Measurements from ENCODE around the gene KCNQ4.

The KCNQ4 gene

GRCh38 chr1:40830419-40830943 is 46.9 kb downstream of the KCNQ4 start:
- no peaks in the 10 kb centered on the region for H3K27me3 ChIP-seq (ENCODE audit: control insufficient read depth, insufficient read depth, low read length)
- H3K4me3 ChIP-seq (ENCODE audit: low read length): no peak overlapping the region
- H3K27ac ChIP-seq (ENCODE audit: low read length): no peak overlapping the region
- H3K36me3 ChIP-seq (ENCODE audit: control insufficient read depth, low read depth, low read length): no peaks in the 10 kb centered on the region
- no peak overlapping the region for H3K9ac ChIP-seq (ENCODE audit: low read length)
- H3K9me3 ChIP-seq (ENCODE audit: control insufficient read depth, low read depth, low read length): no peaks in the 10 kb centered on the region
- peaks cover 6% of the 10 kb centered on the region for H3K4me1 ChIP-seq (ENCODE audit: control insufficient read depth, low read depth, low read length)

- no peak overlapping the region for H3K4me3 ChIP-seq (ENCODE audit: low read length)
- peaks cover 1% of the 10 kb centered on the region for H3K4me1 ChIP-seq (ENCODE audit: control insufficient read depth, low read depth, low read length)
- H3K9me3 ChIP-seq (ENCODE audit: control insufficient read depth, low read depth, low read length): no peaks in the 10 kb centered on the region
- no peaks in the 10 kb centered on the region for H3K27me3 ChIP-seq (ENCODE audit: control insufficient read depth, insufficient read depth, low read length)
- H3K36me3 ChIP-seq (ENCODE audit: control insufficient read depth, low read depth, low read length): no peaks in the 10 kb centered on the region
- H3K9ac ChIP-seq (ENCODE audit: low read length): no peak overlapping the region
- no peak overlapping the region for H3K27ac ChIP-seq (ENCODE audit: low read length)
Measured at GRCh38 chr1:40831001-40831732, 47.6 kb downstream of the KCNQ4 start.

- no peaks in the 10 kb centered on the region for H3K27me3 ChIP-seq (ENCODE audit: control insufficient read depth, insufficient read depth, low read length)
- H3K9me3 ChIP-seq (ENCODE audit: control insufficient read depth, low read depth, low read length): no peaks in the 10 kb centered on the region
- H3K4me3 ChIP-seq (ENCODE audit: low read length): no peak overlapping the region
- H3K27ac ChIP-seq (ENCODE audit: low read length): no peak overlapping the region
- no peak overlapping the region for H3K9ac ChIP-seq (ENCODE audit: low read length)
- no peaks in the 10 kb centered on the region for H3K4me1 ChIP-seq (ENCODE audit: control insufficient read depth, low read depth, low read length)
- H3K36me3 ChIP-seq (ENCODE audit: control insufficient read depth, low read depth, low read length): no peaks in the 10 kb centered on the region
Measured at GRCh38 chr1:40833979-40834378, 50.4 kb downstream of the KCNQ4 start.

GRCh38 chr1:40834968-40835545 is 51.5 kb downstream of the KCNQ4 start:
- no peak overlapping the region for H3K27ac ChIP-seq (ENCODE audit: low read length)
- no peaks in the 10 kb centered on the region for H3K4me1 ChIP-seq (ENCODE audit: control insufficient read depth, low read depth, low read length)
- H3K9ac ChIP-seq (ENCODE audit: low read length): no peak overlapping the region
- H3K36me3 ChIP-seq (ENCODE audit: control insufficient read depth, low read depth, low read length): no peaks in the 10 kb centered on the region
- H3K9me3 ChIP-seq (ENCODE audit: control insufficient read depth, low read depth, low read length): no peaks in the 10 kb centered on the region
- H3K27me3 ChIP-seq (ENCODE audit: control insufficient read depth, insufficient read depth, low read length): no peaks in the 10 kb centered on the region
- no peak overlapping the region for H3K4me3 ChIP-seq (ENCODE audit: low read length)

- H3K4me1 ChIP-seq (ENCODE audit: control insufficient read depth, low read depth, low read length): no peaks in the 10 kb centered on the region
- H3K9ac ChIP-seq (ENCODE audit: low read length): no peak overlapping the region
- H3K9me3 ChIP-seq (ENCODE audit: control insufficient read depth, low read depth, low read length): no peaks in the 10 kb centered on the region
- no peaks in the 10 kb centered on the region for H3K36me3 ChIP-seq (ENCODE audit: control insufficient read depth, low read depth, low read length)
- H3K27ac ChIP-seq (ENCODE audit: low read length): no peak overlapping the region
- no peaks in the 10 kb centered on the region for H3K27me3 ChIP-seq (ENCODE audit: control insufficient read depth, insufficient read depth, low read length)
- H3K4me3 ChIP-seq (ENCODE audit: low read length): no peak overlapping the region
Measured at GRCh38 chr1:40836283-40836682, 52.7 kb downstream of the KCNQ4 start.

- no peak overlapping the region for H3K27ac ChIP-seq (ENCODE audit: low read length)
- H3K4me3 ChIP-seq (ENCODE audit: low read length): no peak overlapping the region
- H3K27me3 ChIP-seq (ENCODE audit: control insufficient read depth, insufficient read depth, low read length): no peaks in the 10 kb centered on the region
- H3K4me1 ChIP-seq (ENCODE audit: control insufficient read depth, low read depth, low read length): no peaks in the 10 kb centered on the region
- H3K36me3 ChIP-seq (ENCODE audit: control insufficient read depth, low read depth, low read length): no peaks in the 10 kb centered on the region
- no peak overlapping the region for H3K9ac ChIP-seq (ENCODE audit: low read length)
- H3K9me3 ChIP-seq (ENCODE audit: control insufficient read depth, low read depth, low read length): no peaks in the 10 kb centered on the region
Measured at GRCh38 chr1:40837601-40838000, 54.0 kb downstream of the KCNQ4 start.

- no peaks in the 10 kb centered on the region for H3K36me3 ChIP-seq (ENCODE audit: control insufficient read depth, low read depth, low read length)
- no peak overlapping the region for H3K4me3 ChIP-seq (ENCODE audit: low read length)
- no peak overlapping the region for H3K9ac ChIP-seq (ENCODE audit: low read length)
- H3K4me1 ChIP-seq (ENCODE audit: control insufficient read depth, low read depth, low read length): no peaks in the 10 kb centered on the region
- H3K9me3 ChIP-seq (ENCODE audit: control insufficient read depth, low read depth, low read length): no peaks in the 10 kb centered on the region
- no peak overlapping the region for H3K27ac ChIP-seq (ENCODE audit: low read length)
- no peaks in the 10 kb centered on the region for H3K27me3 ChIP-seq (ENCODE audit: control insufficient read depth, insufficient read depth, low read length)
Measured at GRCh38 chr1:40838045-40838979, 54.7 kb downstream of the KCNQ4 start.

- Histone ChIP-seq H3K27ac (ENCODE audit: low read length) (no peak overlapping the region), H3K9ac (ENCODE audit: low read length) (no peak overlapping the region), H3K4me3 (ENCODE audit: low read length) (no peak overlapping the region), H3K27me3 (ENCODE audit: control insufficient read depth, insufficient read depth, low read length) (no peaks in the 10 kb centered on the region), H3K4me1 (ENCODE audit: control insufficient read depth, low read depth, low read length) (no peaks in the 10 kb centered on the region), H3K9me3 (ENCODE audit: control insufficient read depth, low read depth, low read length) (no peaks in the 10 kb centered on the region), H3K36me3 (ENCODE audit: control insufficient read depth, low read depth, low read length) (no peaks in the 10 kb centered on the region)
Measured at GRCh38 chr1:40838980-40839942, 55.7 kb downstream of the KCNQ4 start.

- Histone ChIP-seq H3K4me1 (ENCODE audit: control insufficient read depth, low read depth, low read length) (no peaks in the 10 kb centered on the region), H3K27me3 (ENCODE audit: control insufficient read depth, insufficient read depth, low read length) (no peaks in the 10 kb centered on the region), H3K27ac (ENCODE audit: low read length) (no peak overlapping the region), H3K9ac (ENCODE audit: low read length) (no peak overlapping the region), H3K4me3 (ENCODE audit: low read length) (no peak overlapping the region), H3K9me3 (ENCODE audit: control insufficient read depth, low read depth, low read length) (no peaks in the 10 kb centered on the region), H3K36me3 (ENCODE audit: control insufficient read depth, low read depth, low read length) (no peaks in the 10 kb centered on the region)
Measured at GRCh38 chr1:40839943-40840335, 56.4 kb downstream of the KCNQ4 start.

- H3K4me1 ChIP-seq (ENCODE audit: control insufficient read depth, low read depth, low read length): no peaks in the 10 kb centered on the region
- no peak overlapping the region for H3K9ac ChIP-seq (ENCODE audit: low read length)
- H3K27ac ChIP-seq (ENCODE audit: low read length): no peak overlapping the region
- H3K4me3 ChIP-seq (ENCODE audit: low read length): no peak overlapping the region
- no peaks in the 10 kb centered on the region for H3K27me3 ChIP-seq (ENCODE audit: control insufficient read depth, insufficient read depth, low read length)
- H3K9me3 ChIP-seq (ENCODE audit: control insufficient read depth, low read depth, low read length): no peaks in the 10 kb centered on the region
- no peaks in the 10 kb centered on the region for H3K36me3 ChIP-seq (ENCODE audit: control insufficient read depth, low read depth, low read length)
Measured at GRCh38 chr1:40840526-40841323, 57.1 kb downstream of the KCNQ4 start.

All from iPS-18a (cell line).